Amniotic epithelial cell (primary cell): Measurements from ENCODE around the gene SLU7.

Experiments used
- DNase-seq: peaks from one replicate; pipeline ENCODE4 v3.0.0-alpha.2; 2010; ENCODE audit warnings: low read depth

The SLU7 gene

GRCh38 chr5:160419458-160420330, 813 bp upstream of the SLU7 start:
- DNase-seq, result no peak

- DNase-seq, result peak; percentile 92
These were observed 19.2 kb downstream of the SLU7 start, which contains the start of gene FAM200C for GRCh38 chr5:160399402-160400353. Gene FAM200C, minus strand, starts transcription at chr5:160400054. Its CDS starts 4,564 bp downstream, at chr5:160395490.

- DNase-seq, result peak; percentile 69
These were observed 20.1 kb downstream of the SLU7 start for GRCh38 chr5:160398806-160399205.

- DNase-seq, result no peak
These were observed 21.4 kb downstream of the SLU7 start for GRCh38 chr5:160397492-160397891.

- no peak for DNase-seq
These were observed 23.8 kb downstream of the SLU7 start for GRCh38 chr5:160395111-160395510.

GRCh38 chr5:160390787-160391696, 27.8 kb downstream of the SLU7 start:
- DNase-seq, result no peak

GRCh38 chr5:160387445-160387844, 31.4 kb downstream of the SLU7 start:
- no peak for DNase-seq

- no peak for DNase-seq
These were observed 33.4 kb downstream of the SLU7 start for GRCh38 chr5:160385496-160385895.

- DNase-seq, result no peak
These were observed 34.2 kb downstream of the SLU7 start for GRCh38 chr5:160384681-160385080.

GRCh38 chr5:160382346-160382745, 36.5 kb downstream of the SLU7 start:
- no peak for DNase-seq

- DNase-seq, result no peak
These were observed 38.8 kb downstream of the SLU7 start for GRCh38 chr5:160380041-160380440.

- DNase-seq, result no peak
These were observed 39.4 kb downstream of the SLU7 start for GRCh38 chr5:160379511-160379910.

- no peak for DNase-seq
These were observed 40.6 kb downstream of the SLU7 start for GRCh38 chr5:160378330-160378729.

- no peak for DNase-seq
These were observed 41.2 kb downstream of the SLU7 start for GRCh38 chr5:160377651-160378050.

GRCh38 chr5:160376416-160376815, 42.5 kb downstream of the SLU7 start:
- DNase-seq, result no peak

- DNase-seq, result no peak
These were observed 43.2 kb downstream of the SLU7 start for GRCh38 chr5:160375701-160376100.

- no peak for DNase-seq
These were observed 43.7 kb downstream of the SLU7 start for GRCh38 chr5:160375166-160375565.

- no peak for DNase-seq
These were observed 47.6 kb downstream of the SLU7 start for GRCh38 chr5:160371294-160371693.

- no peak for DNase-seq
These were observed 48.2 kb downstream of the SLU7 start for GRCh38 chr5:160370713-160371034.

GRCh38 chr5:160369990-160370712, 48.7 kb downstream of the SLU7 start, which contains the start of gene C1QTNF2:
Gene C1QTNF2, minus strand, starts transcription at chr5:160370626. Its CDS starts 15,615 bp downstream, at chr5:160355011.
- DNase-seq, result peak; percentile 54

- no peak for DNase-seq
These were observed 51.0 kb downstream of the SLU7 start for GRCh38 chr5:160367885-160368284.
